Measurements from ENCODE around the gene OST4.

Gene OST4

DNA sequence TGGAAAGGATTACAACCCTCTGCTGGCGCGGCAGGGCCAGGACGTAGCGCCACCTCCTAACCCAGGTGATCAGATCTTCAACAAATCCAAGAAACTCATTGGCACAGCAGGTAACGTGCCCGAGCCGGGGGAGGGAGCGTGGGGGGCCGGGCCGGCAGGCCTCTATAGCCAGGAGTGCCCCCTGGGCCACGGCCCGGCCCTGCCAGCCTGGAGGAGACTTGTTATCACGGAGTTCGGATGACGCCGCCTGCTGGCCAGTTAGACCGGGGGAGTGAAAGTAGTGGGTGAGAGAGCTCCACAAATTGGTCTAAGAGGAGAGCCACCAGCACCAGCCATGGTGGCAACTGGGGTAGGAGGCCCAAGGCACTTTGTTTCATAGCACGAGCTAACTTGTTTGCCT is 47.3 kb downstream of the OST4 start:
- no peak for DNase-seq

DNA sequence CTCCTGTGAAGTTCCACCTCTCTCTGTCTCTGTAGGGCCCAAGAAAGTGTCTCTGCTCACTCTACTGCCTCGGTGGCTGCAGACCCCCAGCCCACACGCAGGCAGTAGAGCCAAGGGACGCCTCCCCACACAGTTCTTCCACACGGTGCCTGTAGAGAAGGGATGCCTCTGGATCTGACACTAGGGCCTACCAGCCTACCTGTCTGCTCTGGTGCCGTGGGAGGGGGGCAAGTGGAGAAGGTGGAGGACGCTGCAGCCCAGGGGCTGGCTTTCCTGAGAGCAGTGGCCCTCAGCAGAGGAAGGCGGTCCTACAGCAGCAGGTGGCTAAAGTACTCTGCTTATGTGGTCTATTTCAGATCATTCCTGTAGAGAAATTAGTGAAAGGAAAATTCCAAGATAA is 47.7 kb downstream of the OST4 start:
- DNase-seq, result no peak

DNA sequence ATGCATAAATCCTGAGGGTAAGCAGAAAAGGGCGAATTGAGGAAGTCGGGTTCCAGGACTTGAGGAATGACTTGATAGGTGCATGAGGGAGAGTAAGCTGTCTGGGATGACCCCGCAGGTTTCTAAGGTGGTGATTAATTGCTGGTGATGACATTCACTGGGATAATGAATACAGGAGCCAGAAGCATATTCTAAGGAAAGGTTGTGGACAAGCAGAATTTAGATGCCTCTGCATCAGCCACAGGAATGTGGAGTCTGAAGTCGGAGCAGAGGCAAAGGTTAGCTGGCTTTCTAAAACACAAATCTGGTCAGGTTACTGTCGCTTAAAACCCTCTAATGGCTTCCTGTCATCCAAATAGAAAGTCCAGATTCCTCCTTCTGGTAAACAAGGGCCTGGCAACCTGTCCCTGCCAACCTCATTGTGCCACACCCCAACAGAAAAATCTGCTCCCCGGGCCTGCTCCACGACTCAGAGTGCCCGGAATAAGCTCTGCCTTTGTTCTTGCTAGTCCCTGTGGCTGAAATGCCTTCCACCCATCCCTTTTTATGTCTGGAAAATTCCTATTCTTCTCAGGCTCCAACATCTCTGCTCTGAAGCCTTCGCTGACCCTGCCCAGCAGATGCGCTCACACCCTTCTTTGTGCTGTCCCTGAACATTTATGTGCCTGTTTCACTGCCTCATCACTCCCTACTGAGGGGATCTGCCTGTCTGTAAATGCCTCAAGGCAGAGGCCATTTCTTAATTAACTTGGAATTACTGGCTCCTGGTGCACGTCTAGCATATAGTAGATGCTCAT is 50.0 kb downstream of the OST4 start:
- no peak for DNase-seq
